HEK293T (cell line): Measurements from ENCODE around the gene WBP1L.

Experiments used
- CTCF ChIA-PET: fragments of 350-600 bp; formaldehyde crosslinking; extraction: SDS; loops from one replicate; lab custom pipeline; 2021; ENCODE audit warnings: antibody characterized with exemption, inconsistent platforms; lab: Yijun Ruan, JAX
- POLR2A ChIA-PET: fragments of 350-600 bp; formaldehyde crosslinking; extraction: SDS; loops from one replicate; lab custom pipeline; 2020; ENCODE audit warnings: antibody characterized with exemption, inconsistent platforms; lab: Yijun Ruan, JAX
- DNase-seq: peaks from one replicate; pipeline ENCODE4 v3.0.0; 2012; ENCODE audit warnings: mixed read lengths; ENCODE audit errors: extremely low spot score
- ARNT ChIP-seq: fragments of 450-650 bp; IDR thresholded peaks from 2 replicates; pipeline ENCODE4 v1.6.1; 2017; ENCODE audit warnings: mild to moderate bottlenecking
- BHLHE40 ChIP-seq: fragments of 450-650 bp; IDR thresholded peaks from 2 replicates; pipeline ENCODE4 v1.6.1; 2016; ENCODE audit warnings: mild to moderate bottlenecking, moderate library complexity, borderline replicate concordance
- CTBP1 ChIP-seq: fragments of 450-650 bp; IDR thresholded peaks from 2 replicates; pipeline ENCODE4 v1.6.1; 2016; ENCODE audit warnings: borderline replicate concordance
- ELF4 ChIP-seq: fragments of 450-650 bp; IDR thresholded peaks from 2 replicates; pipeline ENCODE4 v1.6.1; 2017; ENCODE audit warnings: antibody characterized with exemption
- FOXA1 ChIP-seq: fragments of 450-650 bp; IDR thresholded peaks from 2 replicates; pipeline ENCODE4 v1.6.1; 2016; ENCODE audit warnings: mild to moderate bottlenecking
- FOXK2 ChIP-seq: fragments of 450-650 bp; IDR thresholded peaks from 2 replicates; pipeline ENCODE4 v1.6.1; 2016; ENCODE audit warnings: mild to moderate bottlenecking
- FOXM1 ChIP-seq: fragments of 450-650 bp; IDR thresholded peaks from 2 replicates; pipeline ENCODE4 v1.6.1; 2017; ENCODE audit warnings: mild to moderate bottlenecking, borderline replicate concordance
- HDGF ChIP-seq: fragments of 450-650 bp; IDR thresholded peaks from 2 replicates; pipeline ENCODE4 v1.6.1; 2017; ENCODE audit warnings: antibody characterized with exemption, borderline replicate concordance
- L3MBTL2 ChIP-seq: fragments of 450-650 bp; conservative IDR thresholded peaks from 2 replicates; pipeline ENCODE4 v1.6.1; 2016; ENCODE audit warnings: mild to moderate bottlenecking
- LEF1 ChIP-seq: fragments of 450-650 bp; IDR thresholded peaks from 2 replicates; pipeline ENCODE4 v1.6.1; 2017; ENCODE audit warnings: mild to moderate bottlenecking, borderline replicate concordance
- NFRKB ChIP-seq: fragments of 450-650 bp; IDR thresholded peaks from 2 replicates; pipeline ENCODE4 v1.6.1; 2016; ENCODE audit warnings: mild to moderate bottlenecking, moderate library complexity
- SP1 ChIP-seq: fragments of 450-650 bp; IDR thresholded peaks from 2 replicates; pipeline ENCODE4 v1.6.1; 2017
- SUZ12 ChIP-seq: fragments of 450-650 bp; IDR thresholded peaks from 2 replicates; pipeline ENCODE4 v1.6.1; 2016; ENCODE audit warnings: mild to moderate bottlenecking
- TARDBP ChIP-seq: fragments of 450-650 bp; IDR thresholded peaks from 2 replicates; pipeline ENCODE4 v1.6.1; 2016
- ZNF384 ChIP-seq: fragments of 450-650 bp; IDR thresholded peaks from 2 replicates; pipeline ENCODE4 v1.6.1; 2016
- TF ChIP-seq, protein P1 (sequence below): fragments of 450-650 bp; IDR thresholded peaks from 2 replicates; pipeline ENCODE4 v1.6.1; 2016

The WBP1L gene

GRCh38 chr10:102804382-102805055, 60.8 kb downstream of the WBP1L start:
- no peak for TF ChIP-seq TARDBP
- no peak for TF ChIP-seq ELF4
- no peak for TF ChIP-seq SP1
- TF ChIP-seq FOXA1: no peak
- TF ChIP-seq, protein P1, sequence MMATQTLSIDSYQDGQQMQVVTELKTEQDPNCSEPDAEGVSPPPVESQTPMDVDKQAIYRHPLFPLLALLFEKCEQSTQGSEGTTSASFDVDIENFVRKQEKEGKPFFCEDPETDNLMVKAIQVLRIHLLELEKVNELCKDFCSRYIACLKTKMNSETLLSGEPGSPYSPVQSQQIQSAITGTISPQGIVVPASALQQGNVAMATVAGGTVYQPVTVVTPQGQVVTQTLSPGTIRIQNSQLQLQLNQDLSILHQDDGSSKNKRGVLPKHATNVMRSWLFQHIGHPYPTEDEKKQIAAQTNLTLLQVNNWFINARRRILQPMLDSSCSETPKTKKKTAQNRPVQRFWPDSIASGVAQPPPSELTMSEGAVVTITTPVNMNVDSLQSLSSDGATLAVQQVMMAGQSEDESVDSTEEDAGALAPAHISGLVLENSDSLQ: no peak
- no peak for TF ChIP-seq ARNT
- no peak for TF ChIP-seq FOXM1
- no peak for TF ChIP-seq HDGF
- TF ChIP-seq L3MBTL2: no peak
- TF ChIP-seq ZNF384: no peak
- no peak for TF ChIP-seq LEF1
- no peak for TF ChIP-seq CTBP1
- TF ChIP-seq NFRKB: no peak
- no peak for TF ChIP-seq BHLHE40
- DNase-seq: no peak
- CTCF ChIA-PET: no interaction called here
- POLR2A ChIA-PET: no interaction called here

- ChIA-PET POLR2A (no interaction called here), CTCF (interaction anchor here (0.6 to 0.7 kb wide), 2 partner anchors 27 to 94 kb away, joined by 3 read pairs; no protein-coding TSS in a partner anchor)
- TF ChIP-seq FOXM1: no peak
- TF ChIP-seq, protein P1: no peak
- no peak for TF ChIP-seq ZNF384
- TF ChIP-seq CTBP1: no peak
- no peak for TF ChIP-seq ARNT
- TF ChIP-seq BHLHE40: no peak
- no peak for TF ChIP-seq L3MBTL2
- TF ChIP-seq NFRKB: no peak
- no peak for TF ChIP-seq HDGF
- TF ChIP-seq LEF1: no peak
- no peak for TF ChIP-seq TARDBP
- TF ChIP-seq FOXK2: no peak
- no peak for TF ChIP-seq SP1
- no peak for TF ChIP-seq FOXA1
- TF ChIP-seq ELF4: no peak
- no peak for TF ChIP-seq SUZ12
- no peak for DNase-seq
These were observed 64.6 kb downstream of the WBP1L start for GRCh38 chr10:102808380-102808779.

- no peak for TF ChIP-seq BHLHE40
- TF ChIP-seq SUZ12: no peak
- no peak for TF ChIP-seq LEF1
- DNase-seq: no peak
- ChIA-PET POLR2A (no interaction called here), CTCF (no interaction called here)
These were observed 67.6 kb downstream of the WBP1L start for GRCh38 chr10:102811346-102811745.

DNA sequence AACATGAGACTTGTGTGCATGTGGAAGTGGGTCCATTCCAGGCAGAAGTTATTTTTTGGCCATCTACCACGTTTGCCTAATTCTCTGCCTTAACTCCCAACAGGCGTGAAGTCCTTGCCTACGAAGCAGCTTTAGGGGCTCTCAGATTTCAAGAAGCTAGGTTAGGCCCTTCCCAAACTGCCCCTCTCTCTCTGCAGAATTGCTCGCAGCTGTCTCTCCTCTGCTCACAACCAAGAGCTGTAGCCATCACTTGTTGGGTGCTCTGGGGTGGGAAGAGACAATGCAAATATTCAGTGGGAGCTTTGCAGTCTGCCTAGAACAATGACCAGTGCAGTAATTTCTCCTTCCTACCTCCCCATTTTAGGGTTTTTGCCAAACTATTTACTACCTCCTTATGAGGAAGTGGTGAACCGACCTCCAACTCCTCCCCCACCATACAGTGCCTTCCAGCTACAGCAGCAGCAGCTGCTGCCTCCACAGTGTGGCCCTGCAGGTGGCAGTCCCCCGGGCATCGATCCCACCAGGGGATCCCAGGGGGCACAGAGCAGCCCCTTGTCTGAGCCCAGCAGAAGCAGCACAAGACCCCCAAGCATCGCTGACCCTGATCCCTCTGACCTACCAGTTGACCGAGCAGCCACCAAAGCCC, 68.6 kb downstream of the WBP1L start:
- TF ChIP-seq ELF4 (no peak), TARDBP (no peak), ZNF384 (no peak)
- DNase-seq: no peak
- ChIA-PET CTCF (no interaction called here), POLR2A (no interaction called here)

DNA sequence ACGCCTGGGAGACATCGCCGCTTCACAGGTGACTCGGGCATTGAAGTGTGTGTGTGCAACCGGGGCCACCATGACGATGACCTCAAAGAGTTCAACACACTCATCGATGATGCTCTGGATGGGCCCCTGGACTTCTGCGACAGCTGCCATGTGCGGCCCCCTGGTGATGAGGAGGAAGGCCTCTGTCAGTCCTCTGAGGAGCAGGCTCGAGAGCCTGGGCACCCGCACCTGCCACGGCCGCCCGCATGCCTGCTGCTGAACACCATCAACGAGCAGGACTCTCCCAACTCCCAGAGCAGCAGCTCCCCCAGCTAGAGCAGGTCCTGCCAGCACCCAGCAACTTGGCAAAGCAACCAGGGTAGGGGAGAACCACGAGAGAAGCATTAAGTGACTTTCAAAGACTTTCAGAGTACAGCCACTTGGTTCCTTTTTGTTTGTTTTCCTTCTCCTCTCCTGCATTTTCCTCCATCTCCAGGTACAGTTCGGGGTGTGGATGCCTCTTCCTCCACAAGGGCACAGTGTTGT, 69.3 kb downstream of the WBP1L start:
- no peak for DNase-seq
- POLR2A ChIA-PET: no interaction called here
- CTCF ChIA-PET: no interaction called here
- TF ChIP-seq, protein P1: no peak
- TF ChIP-seq ARNT (no peak), FOXM1 (no peak), NFRKB (no peak), CTBP1 (no peak), FOXK2 (no peak), FOXA1 (no peak), HDGF (no peak), BHLHE40 (no peak), ELF4 (no peak), SP1 (no peak), L3MBTL2 (no peak), LEF1 (no peak)

- ChIA-PET POLR2A (no interaction called here), CTCF (no interaction called here)
- TF ChIP-seq, protein P1: no peak
- no peak for TF ChIP-seq SP1
- TF ChIP-seq HDGF: no peak
- TF ChIP-seq SUZ12: no peak
- TF ChIP-seq TARDBP: no peak
- no peak for TF ChIP-seq LEF1
- TF ChIP-seq ZNF384: no peak
- TF ChIP-seq L3MBTL2: no peak
- TF ChIP-seq NFRKB: no peak
- no peak for TF ChIP-seq ELF4
- no peak for TF ChIP-seq FOXK2
- TF ChIP-seq ARNT: no peak
- TF ChIP-seq FOXA1: no peak
- TF ChIP-seq CTBP1: no peak
- no peak for TF ChIP-seq BHLHE40
- TF ChIP-seq FOXM1: no peak
- no peak for DNase-seq
These were observed 70.1 kb downstream of the WBP1L start for GRCh38 chr10:102813734-102814452.
